SJSA1 (cell line): ENCODE data around the gene FRAS1. TPM values are rescaled to one million over a fixed set of nuclear protein-coding genes. Genes with fewer than 3 reads are reported as not detected.
"Not testable (repeated sequence)": the region's sequence is repeated elsewhere in the genome, so short reads cannot be mapped to it uniquely, and the experiment has no call there.

Experiments used
- DNase-seq, 2 experiments: peaks; one replicate each; pipeline ENCODE4 v3.0.0-alpha.2; 2015 to 2020; ENCODE audit warnings: low spot score in 2 of 2, low read depth in 1 of 2
- H3K27ac ChIP-seq: fragments of 250-450 bp; sonication (Bioruptor Pico); 2 replicates; pipeline ENCODE4 v1.5.1; 2020; ENCODE audit warnings: mild to moderate bottlenecking, moderate library complexity
- H3K27me3 ChIP-seq: fragments of 250-450 bp; sonication (Bioruptor Pico); replicated peaks from 2 replicates; pipeline ENCODE4 v1.5.1; 2020; ENCODE audit warnings: mild to moderate bottlenecking, moderate library complexity
- H3K36me3 ChIP-seq: fragments of 250-450 bp; sonication (Bioruptor Pico); 2 replicates; pipeline ENCODE4 v1.5.1; 2020; ENCODE audit warnings: mild to moderate bottlenecking
- H3K4me1 ChIP-seq: fragments of 250-450 bp; sonication (Bioruptor Pico); replicated peaks from 2 replicates; pipeline ENCODE4 v1.6.1; 2021; ENCODE audit warnings: mild to moderate bottlenecking
- H3K4me3 ChIP-seq: fragments of 250-450 bp; sonication (Bioruptor Pico); 2 replicates; pipeline ENCODE4 v1.5.1; 2020; ENCODE audit warnings: mild to moderate bottlenecking
- H3K9me3 ChIP-seq: fragments of 250-450 bp; sonication (Bioruptor Pico); replicated peaks from 2 replicates; pipeline ENCODE4 v1.5.1; 2020; ENCODE audit warnings: mild to moderate bottlenecking
- total RNA-seq: library from RNA; depleted of rRNA; stranded (reverse); fragments of >200 nt; shearing (Covaris generic); gene quantifications from 2 replicates; pipeline ENCODE4 v1.2.3, GENCODE V29; 2014

FRAS1 gene
- total RNA-seq, 1 experiment from 2014 or later, result 0.21 TPM

GRCh38 chr4:78237360-78237759 lies 180.2 kb downstream of the FRAS1 start:
- Histone ChIP-seq H3K27me3 (no peaks in the 10 kb centered on the region), H3K36me3 (no peaks in the 10 kb centered on the region), H3K27ac (no peak overlapping the region), H3K4me1 (no peaks in the 10 kb centered on the region), H3K4me3 (no peak overlapping the region), H3K9me3 (no peaks in the 10 kb centered on the region)
- DNase-seq, result no peak

GRCh38 chr4:78242071-78242470 lies 184.9 kb downstream of the FRAS1 start:
- H3K36me3 ChIP-seq, result no peaks in the 10 kb centered on the region
- no peaks in the 10 kb centered on the region for H3K27me3 ChIP-seq
- no peaks in the 10 kb centered on the region for H3K4me1 ChIP-seq
- no peak overlapping the region for H3K4me3 ChIP-seq
- no peaks in the 10 kb centered on the region for H3K9me3 ChIP-seq
- no peak overlapping the region for H3K27ac ChIP-seq
- no peak for DNase-seq

GRCh38 chr4:78244705-78245485 lies 187.8 kb downstream of the FRAS1 start:
- H3K4me1 ChIP-seq, result no peaks in the 10 kb centered on the region
- H3K4me3 ChIP-seq, result no peak overlapping the region
- no peaks in the 10 kb centered on the region for H3K9me3 ChIP-seq
- H3K36me3 ChIP-seq, result no peaks in the 10 kb centered on the region
- no peaks in the 10 kb centered on the region for H3K27me3 ChIP-seq
- H3K27ac ChIP-seq, result no peak overlapping the region
- DNase-seq, result no peak

GRCh38 chr4:78247536-78248285 lies 190.6 kb downstream of the FRAS1 start:
- no peak for DNase-seq
- Histone ChIP-seq H3K4me3 (no peak overlapping the region), H3K36me3 (no peaks in the 10 kb centered on the region), H3K4me1 (no peaks in the 10 kb centered on the region), H3K27me3 (no peaks in the 10 kb centered on the region), H3K9me3 (no peaks in the 10 kb centered on the region), H3K27ac (no peak overlapping the region)

GRCh38 chr4:78250500-78250899 lies 193.4 kb downstream of the FRAS1 start:
- DNase-seq, result no peak
- no peaks in the 10 kb centered on the region for H3K36me3 ChIP-seq
- no peaks in the 10 kb centered on the region for H3K4me1 ChIP-seq
- no peak overlapping the region for H3K27ac ChIP-seq
- no peaks in the 10 kb centered on the region for H3K27me3 ChIP-seq
- H3K4me3 ChIP-seq, result no peak overlapping the region
- no peaks in the 10 kb centered on the region for H3K9me3 ChIP-seq

GRCh38 chr4:78252773-78253172 lies 195.7 kb downstream of the FRAS1 start:
- H3K27ac ChIP-seq, H3K4me3 ChIP-seq, H3K9me3 ChIP-seq, H3K4me1 ChIP-seq, H3K36me3 ChIP-seq, DNase-seq, H3K27me3 ChIP-seq: not testable (repeated sequence)

GRCh38 chr4:78254893-78255292 lies 197.8 kb downstream of the FRAS1 start:
- DNase-seq, result no peak
- H3K4me1 ChIP-seq, result no peaks in the 10 kb centered on the region
- H3K9me3 ChIP-seq, result 0 out of 2 replicates have a peak, but pooled peaks cover 3% of the 10 kb centered on the region
- H3K27ac ChIP-seq, result no peak overlapping the region
- H3K4me3 ChIP-seq, result no peak overlapping the region
- H3K36me3 ChIP-seq, result no peaks in the 10 kb centered on the region
- H3K27me3 ChIP-seq, result no peaks in the 10 kb centered on the region

- no peak for DNase-seq
- no peaks in the 10 kb centered on the region for H3K27me3 ChIP-seq
- no peaks in the 10 kb centered on the region for H3K36me3 ChIP-seq
- H3K27ac ChIP-seq, result no peak overlapping the region
- H3K4me3 ChIP-seq, result no peak overlapping the region
- no peaks in the 10 kb centered on the region for H3K4me1 ChIP-seq
- H3K9me3 ChIP-seq, result no peaks in the 10 kb centered on the region
These were observed 207.9 kb downstream of the FRAS1 start for GRCh38 chr4:78265006-78265405.

- no peak for DNase-seq
- no peaks in the 10 kb centered on the region for H3K9me3 ChIP-seq
- H3K36me3 ChIP-seq, result no peaks in the 10 kb centered on the region
- no peaks in the 10 kb centered on the region for H3K27me3 ChIP-seq
- no peaks in the 10 kb centered on the region for H3K4me1 ChIP-seq
- H3K27ac ChIP-seq, result no peak overlapping the region
- no peak overlapping the region for H3K4me3 ChIP-seq
These were observed 210.7 kb downstream of the FRAS1 start for GRCh38 chr4:78267790-78268189.

GRCh38 chr4:78268597-78268996 lies 211.5 kb downstream of the FRAS1 start:
- H3K27ac ChIP-seq, result no peak overlapping the region
- no peaks in the 10 kb centered on the region for H3K36me3 ChIP-seq
- no peaks in the 10 kb centered on the region for H3K27me3 ChIP-seq
- H3K4me3 ChIP-seq, result no peak overlapping the region
- H3K9me3 ChIP-seq, result no peaks in the 10 kb centered on the region
- no peaks in the 10 kb centered on the region for H3K4me1 ChIP-seq
- DNase-seq, result no peak

GRCh38 chr4:78275450-78275849 lies 218.3 kb downstream of the FRAS1 start:
- H3K9me3 ChIP-seq, H3K4me3 ChIP-seq: not testable (repeated sequence)

GRCh38 chr4:78286281-78286680 lies 229.2 kb downstream of the FRAS1 start:
- no peak overlapping the region for H3K27ac ChIP-seq
- no peaks in the 10 kb centered on the region; the same call in 1 of the 2 replicates for H3K27me3 ChIP-seq
- H3K9me3 ChIP-seq, result no peaks in the 10 kb centered on the region
- peaks cover 4% of the 10 kb centered on the region for H3K4me1 ChIP-seq
- no peaks in the 10 kb centered on the region for H3K36me3 ChIP-seq
- no peak overlapping the region for H3K4me3 ChIP-seq
- no peak for DNase-seq

More at GRCh38 chr4:78275450-78275849, 218.3 kb downstream of the FRAS1 start:
- H3K27me3 ChIP-seq, H3K36me3 ChIP-seq, H3K27ac ChIP-seq, DNase-seq, H3K4me1 ChIP-seq: not testable (repeated sequence)

- H3K4me3 ChIP-seq, result no peak overlapping the region
- no peaks in the 10 kb centered on the region; the same call in 1 of the 2 replicates for H3K27me3 ChIP-seq
- H3K9me3 ChIP-seq, result no peaks in the 10 kb centered on the region
- no peak for DNase-seq
- peaks cover 24% of the 10 kb centered on the region for H3K4me1 ChIP-seq
- H3K36me3 ChIP-seq, result no peaks in the 10 kb centered on the region
- no peak overlapping the region for H3K27ac ChIP-seq
These were observed 231.2 kb downstream of the FRAS1 start for GRCh38 chr4:78288327-78288726.

GRCh38 chr4:78291277-78291676 lies 234.2 kb downstream of the FRAS1 start:
- no peaks in the 10 kb centered on the region for H3K9me3 ChIP-seq
- H3K4me3 ChIP-seq, result no peak overlapping the region
- no peaks in the 10 kb centered on the region for H3K36me3 ChIP-seq
- H3K27me3 ChIP-seq, result no peaks in the 10 kb centered on the region
- peaks cover 38% of the 10 kb centered on the region for H3K4me1 ChIP-seq
- H3K27ac ChIP-seq, result no peak overlapping the region
- no peak for DNase-seq
